ENCODE data around the gene GAB2. TPM values are rescaled to one million over a fixed set of nuclear protein-coding genes. Genes with fewer than 3 reads are reported as not detected.

GAB2 gene
- total RNA-seq, 1 experiment from 2014 or later: 3.3 TPM

- Histone ChIP-seq H3K9ac (ENCODE audit: extremely low read depth, insufficient read length, low read length) (no peak overlapping the region), H4K8ac (replicated peaks; ENCODE audit: insufficient read length, low read depth, low read length) (no peak overlapping the region), H3K27ac (ENCODE audit: insufficient read length, low read depth, low read length) (no peak overlapping the region), H3K23ac (ENCODE audit: insufficient read length, low read depth, low read length) (no peak overlapping the region), H3K9me3 (ENCODE audit: control insufficient read depth, low read depth, low read length) (no peaks in the 10 kb centered on the region), H4K91ac (ENCODE audit: insufficient read length, low read depth, low read length) (no peak overlapping the region), H4K5ac (ENCODE audit: insufficient read length, low read depth, low read length) (no peak overlapping the region), H4K20me1 (ENCODE audit: control insufficient read depth, insufficient read depth, insufficient read length) (no peaks in the 10 kb centered on the region), H2AK5ac (ENCODE audit: insufficient read length, low read length) (no peak overlapping the region), H2BK120ac (ENCODE audit: low read depth, low read length, poor library complexity, severe bottlenecking) (no peak overlapping the region), H3T11ph (ENCODE audit: low read length) (no peak overlapping the region), H2BK5ac (ENCODE audit: insufficient read length, low read length) (no peak overlapping the region), H3K56ac (ENCODE audit: insufficient read length, low read depth, low read length) (no peak overlapping the region), H3K79me1 (ENCODE audit: insufficient read depth, low read depth, low read length, poor library complexity, severe bottlenecking) (no peaks in the 10 kb centered on the region), H3K4me1 (ENCODE audit: insufficient read depth, low read length) (no peaks in the 10 kb centered on the region), H3K18ac (ENCODE audit: insufficient read length, low read depth, low read length) (no peak overlapping the region), H3K79me2 (ENCODE audit: insufficient read depth, low read length) (no peaks in the 10 kb centered on the region), H2AFZ (ENCODE audit: low read length) (no peak overlapping the region), H3K4me2 (ENCODE audit: insufficient read depth, insufficient read length, low read length) (no peak overlapping the region), H3K27me3 (ENCODE audit: insufficient read depth, low read length) (no peaks in the 10 kb centered on the region), H2BK20ac (ENCODE audit: low read depth, low read length, poor library complexity, severe bottlenecking) (no peak overlapping the region), H3K4ac (ENCODE audit: low read depth, low read length) (no peak overlapping the region), H2BK12ac (ENCODE audit: insufficient read length, low read depth, low read length) (no peak overlapping the region), H3K23me2 (ENCODE audit: insufficient read length, low read depth, low read length, poor library complexity, severe bottlenecking) (no peaks in the 10 kb centered on the region), H3K14ac (ENCODE audit: insufficient read depth, low read length) (no peak overlapping the region), H2BK15ac (ENCODE audit: low read depth, low read length) (no peak overlapping the region)
- H3K4me3 Mint-ChIP-seq: no peak overlapping the region
- no peaks in the 10 kb centered on the region; the same call in 1 of the 2 replicates for H3K27me3 Mint-ChIP-seq (ENCODE audit: low read depth)
- H3K36me3 Mint-ChIP-seq (ENCODE audit: insufficient read depth in 1 of 3, low read depth in 3 of 3): peaks cover 11 to 27% (median 22%) of the 10 kb centered on the region in 3 experiments
- TF ChIP-seq, protein P1, sequence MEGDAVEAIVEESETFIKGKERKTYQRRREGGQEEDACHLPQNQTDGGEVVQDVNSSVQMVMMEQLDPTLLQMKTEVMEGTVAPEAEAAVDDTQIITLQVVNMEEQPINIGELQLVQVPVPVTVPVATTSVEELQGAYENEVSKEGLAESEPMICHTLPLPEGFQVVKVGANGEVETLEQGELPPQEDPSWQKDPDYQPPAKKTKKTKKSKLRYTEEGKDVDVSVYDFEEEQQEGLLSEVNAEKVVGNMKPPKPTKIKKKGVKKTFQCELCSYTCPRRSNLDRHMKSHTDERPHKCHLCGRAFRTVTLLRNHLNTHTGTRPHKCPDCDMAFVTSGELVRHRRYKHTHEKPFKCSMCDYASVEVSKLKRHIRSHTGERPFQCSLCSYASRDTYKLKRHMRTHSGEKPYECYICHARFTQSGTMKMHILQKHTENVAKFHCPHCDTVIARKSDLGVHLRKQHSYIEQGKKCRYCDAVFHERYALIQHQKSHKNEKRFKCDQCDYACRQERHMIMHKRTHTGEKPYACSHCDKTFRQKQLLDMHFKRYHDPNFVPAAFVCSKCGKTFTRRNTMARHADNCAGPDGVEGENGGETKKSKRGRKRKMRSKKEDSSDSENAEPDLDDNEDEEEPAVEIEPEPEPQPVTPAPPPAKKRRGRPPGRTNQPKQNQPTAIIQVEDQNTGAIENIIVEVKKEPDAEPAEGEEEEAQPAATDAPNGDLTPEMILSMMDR (conservative IDR thresholded peaks at IDR 0.05): no peak
- WGBS (ENCODE audit: extremely low coverage, insufficient read length, low lambda C conversion rate): no CpG with 5 or more reads among the region's 11 CpGs
- no peak for DNase-seq
- H3K27ac Mint-ChIP-seq: no peak overlapping the region
- H3K4me1 Mint-ChIP-seq: peaks cover 3 to 5% of the 10 kb centered on the region in 2 experiments; a peak in 2 of 4 replicates
- H3K9me3 Mint-ChIP-seq: no peaks in the 10 kb centered on the region
Measured at GRCh38 chr11:78212586-78213371, 204.8 kb downstream of the GAB2 start.

Measured in H9 (cell line).